Measurements from ENCODE around the gene GRM2. TPM values are rescaled to one million over a fixed set of nuclear protein-coding genes. Genes with fewer than 3 reads are reported as not detected.

Gene GRM2
- total RNA-seq, 4 donors from 2014 or later = 0.12 to 0.13 TPM; not detected in 2

GRCh38 chr3:51703068-51703760, 3.7 kb upstream of the GRM2 start:
- no peak for ATAC-seq
- no peak overlapping the region for H3K4me3 ChIP-seq
- TF ChIP-seq CTCF (IDR thresholded peaks at IDR 0.05) (no peak), POLR2A (IDR thresholded peaks at IDR 0.05) (no peak), EP300 (IDR thresholded peaks at IDR 0.05) (no peak), POLR2AphosphoS5 (IDR thresholded peaks at IDR 0.05) (no peak)
- no peak overlapping the region for H3K27ac ChIP-seq
- H3K4me1 ChIP-seq = peaks cover 0 to 11% (median 0%) of the 10 kb centered on the region in 3 donors
- H3K27me3 ChIP-seq = peaks cover 9% of the 10 kb centered on the region
- WGBS, 2 donors (ENCODE audit: low coverage in 1 of 2) = 38% methylated on average over 2 of the region's 6 CpGs; no CpG with 5 or more reads in 1 of the 2 donors
- H3K9me3 ChIP-seq = no peaks in the 10 kb centered on the region
- H3K36me3 ChIP-seq = peaks cover 0 to 79% of the 10 kb centered on the region in 2 donors

GRCh38 chr3:51703761-51704510, 2.9 kb upstream of the GRM2 start:
- WGBS, 2 donors (ENCODE audit: low coverage in 1 of 2) = 60% methylated on average over 1 of the region's 12 CpGs; no CpG with 5 or more reads in 1 of the 2 donors
- Histone ChIP-seq H3K9me3 (no peaks in the 10 kb centered on the region), H3K4me3 (no peak overlapping the region), H3K4me1 (peaks cover 0 to 11% (median 0%) of the 10 kb centered on the region in 3 donors), H3K36me3 (peaks cover 0 to 72% of the 10 kb centered on the region in 2 donors), H3K27me3 (peaks cover 16% of the 10 kb centered on the region), H3K27ac (no peak overlapping the region)
- ATAC-seq = no peak
- no peak for TF ChIP-seq EP300 (IDR thresholded peaks at IDR 0.05)
- TF ChIP-seq POLR2A (IDR thresholded peaks at IDR 0.05) = no peak
- no peak for TF ChIP-seq CTCF (IDR thresholded peaks at IDR 0.05)
- TF ChIP-seq POLR2AphosphoS5 (IDR thresholded peaks at IDR 0.05) = no peak

GRCh38 chr3:51704511-51704950, 2.3 kb upstream of the GRM2 start:
- no peak for ATAC-seq
- no peak overlapping the region for H3K4me3 ChIP-seq
- peaks cover 0 to 11% (median 0%) of the 10 kb centered on the region in 3 donors for H3K4me1 ChIP-seq
- peaks cover 17% of the 10 kb centered on the region for H3K27me3 ChIP-seq
- WGBS, 2 donors (ENCODE audit: low coverage in 1 of 2) = 90% methylated on average over 4 of the region's 4 CpGs; no CpG with 5 or more reads in 1 of the 2 donors
- H3K27ac ChIP-seq = no peak overlapping the region
- TF ChIP-seq POLR2AphosphoS5 (IDR thresholded peaks at IDR 0.05) (no peak), CTCF (IDR thresholded peaks at IDR 0.05) (no peak), POLR2A (IDR thresholded peaks at IDR 0.05) (no peak), EP300 (IDR thresholded peaks at IDR 0.05) (no peak)
- no peaks in the 10 kb centered on the region for H3K9me3 ChIP-seq
- H3K36me3 ChIP-seq = peaks cover 0 to 66% of the 10 kb centered on the region in 2 donors

- WGBS, 2 donors (ENCODE audit: low coverage in 1 of 2) = 82 to 83% methylated on average over 3 to 5 of the region's 8 CpGs
- TF ChIP-seq CTCF (IDR thresholded peaks at IDR 0.05) (no peak), POLR2A (IDR thresholded peaks at IDR 0.05) (no peak), EP300 (IDR thresholded peaks at IDR 0.05) (no peak), POLR2AphosphoS5 (IDR thresholded peaks at IDR 0.05) (no peak)
- Histone ChIP-seq H3K27me3 (peaks cover 17% of the 10 kb centered on the region), H3K4me3 (no peak overlapping the region), H3K9me3 (no peaks in the 10 kb centered on the region), H3K27ac (no peak overlapping the region), H3K4me1 (peaks cover 0 to 11% (median 0%) of the 10 kb centered on the region in 3 donors), H3K36me3 (peaks cover 0 to 56% of the 10 kb centered on the region in 2 donors)
- no peak for ATAC-seq
Observed at GRCh38 chr3:51705276-51706020, 1.4 kb upstream of the GRM2 start.
